GM18519 (cell line): ENCODE measurements around the gene PRR23A.
"Not testable (repeated sequence)": the region's sequence is repeated elsewhere in the genome, so short reads cannot be mapped to it uniquely, and the experiment has no call there.

Source experiments
- ATAC-seq: cut with Tn5 transposase; IDR thresholded peaks from one replicate; pipeline ENCODE4 v1.9.1; 2021; ENCODE audit warnings: mild to moderate bottlenecking, moderate library complexity; ENCODE audit not compliant: unreplicated experiment, low FRiP score

The PRR23A gene

DNA sequence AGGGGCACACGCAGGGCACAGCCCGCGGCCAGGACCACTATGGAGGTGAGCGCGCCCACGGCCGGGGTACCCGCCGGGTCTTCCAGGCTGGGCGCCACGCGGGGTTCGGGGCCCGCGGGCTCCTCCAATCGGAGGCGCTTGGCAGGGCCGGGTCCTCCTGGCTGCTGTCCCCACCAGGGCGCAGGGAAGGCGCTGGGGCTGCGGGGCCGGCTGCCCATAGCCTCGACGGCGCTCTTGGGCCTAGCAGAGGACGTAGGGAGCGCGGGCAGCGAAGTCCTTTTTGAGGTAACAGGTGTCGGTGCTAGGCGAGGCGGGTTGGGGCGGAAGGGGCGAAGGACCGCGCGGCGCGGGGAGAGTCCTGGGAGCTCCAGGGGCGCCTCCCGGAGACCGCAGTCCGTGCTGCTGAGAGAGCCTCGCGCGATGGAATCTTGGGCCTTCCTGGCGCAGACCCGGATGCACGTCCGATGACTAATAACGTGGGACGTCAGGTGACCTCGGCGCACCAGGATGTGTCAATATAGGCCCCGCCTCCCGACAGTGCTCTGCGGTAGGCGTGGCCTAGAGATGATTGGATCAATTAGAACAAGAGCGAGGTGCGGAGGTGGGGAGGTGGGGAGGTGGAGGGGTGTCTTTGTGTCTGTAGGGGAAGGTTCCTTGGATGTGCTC, at the start of gene PRR23A:
PRR23A (minus strand) TSS at position 218 of the 666 bp plus-strand sequence; CDS start at position 218, 0 bp downstream.
- ATAC-seq = no peak

DNA sequence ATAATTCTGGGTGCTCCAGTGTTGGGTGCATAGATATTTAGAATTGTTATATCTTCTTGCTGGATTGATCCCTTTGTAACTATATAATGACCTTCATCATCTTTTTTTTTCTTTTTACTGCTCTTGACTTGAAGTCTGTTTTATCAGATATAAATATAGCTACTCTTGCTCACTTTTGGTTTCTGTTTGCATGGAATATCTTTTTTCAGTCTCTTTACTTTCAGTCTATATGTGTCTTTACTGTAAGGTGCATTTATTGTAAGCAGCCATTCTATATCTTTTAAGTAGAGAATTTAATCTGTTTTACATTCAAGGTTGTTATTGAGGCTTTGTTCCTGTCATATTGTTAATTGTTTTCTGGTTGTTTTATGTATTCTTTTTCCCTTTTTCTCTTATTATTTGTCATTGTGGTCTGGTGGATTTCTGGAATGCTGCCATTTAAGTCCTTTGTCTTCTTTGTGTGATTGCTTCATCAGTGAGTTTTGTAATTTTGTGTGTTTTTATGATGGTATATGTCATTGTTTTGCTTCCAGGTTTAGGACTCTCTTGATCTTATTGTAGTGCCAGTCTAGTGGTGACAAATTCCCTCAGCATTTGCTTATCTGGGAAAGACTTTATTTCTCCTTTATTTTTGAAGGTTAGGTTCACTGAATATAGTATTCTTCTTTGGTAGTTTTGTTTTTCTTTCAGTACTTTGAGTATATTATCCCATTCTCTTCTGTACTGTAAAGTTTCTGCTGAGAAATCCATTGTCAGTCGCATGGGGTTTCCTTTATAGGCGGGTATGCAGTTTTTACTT, 46.9 kb upstream of the PRR23A start:
- ATAC-seq = no peak

DNA sequence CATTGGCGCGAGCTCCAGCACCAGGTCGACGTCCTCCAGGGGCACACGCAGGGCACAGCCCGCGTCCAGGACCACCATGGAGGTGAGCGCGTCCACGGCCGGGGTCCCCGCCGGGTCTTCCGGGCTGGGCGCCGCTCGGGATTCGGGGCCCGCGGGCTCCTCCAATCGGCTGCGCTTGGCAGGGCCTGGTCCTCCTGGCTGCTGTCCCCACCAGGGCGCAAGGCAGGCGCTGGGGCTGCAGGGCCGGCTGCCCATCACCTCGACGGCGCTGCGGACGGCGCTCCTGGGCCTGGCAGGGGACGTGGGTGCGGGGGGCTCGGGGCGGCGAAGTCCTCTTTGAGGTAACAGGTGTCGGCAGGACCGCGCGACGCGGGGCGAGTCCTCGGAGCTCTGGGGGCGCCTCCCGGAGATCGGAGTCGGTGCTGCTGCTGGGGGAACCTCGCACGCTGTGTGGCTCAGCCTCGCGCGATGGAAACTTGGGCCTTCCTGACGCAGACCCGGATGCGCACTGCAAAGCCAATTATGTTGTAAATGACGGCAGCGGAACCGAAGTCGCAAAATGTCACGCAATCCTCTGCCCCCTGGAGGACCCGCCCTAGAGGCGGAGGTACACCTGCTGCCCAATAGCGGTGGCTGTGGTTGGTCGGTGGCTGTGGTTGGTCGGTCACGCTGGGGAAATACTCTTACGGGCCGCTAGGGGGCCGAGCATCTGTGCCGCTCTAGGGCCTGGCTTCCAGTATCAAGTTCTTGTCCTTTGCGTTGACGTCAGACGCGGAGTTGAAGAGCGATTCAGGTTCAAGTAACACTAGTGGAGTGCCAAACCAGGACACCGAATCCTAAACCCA, 38.5 kb upstream of the PRR23A start, which contains the start of gene PRR23C:
PRR23C (minus strand) TSS at position 527 of the 845 bp plus-strand sequence; CDS start at position 255, 272 bp downstream.
- no peak for ATAC-seq

DNA sequence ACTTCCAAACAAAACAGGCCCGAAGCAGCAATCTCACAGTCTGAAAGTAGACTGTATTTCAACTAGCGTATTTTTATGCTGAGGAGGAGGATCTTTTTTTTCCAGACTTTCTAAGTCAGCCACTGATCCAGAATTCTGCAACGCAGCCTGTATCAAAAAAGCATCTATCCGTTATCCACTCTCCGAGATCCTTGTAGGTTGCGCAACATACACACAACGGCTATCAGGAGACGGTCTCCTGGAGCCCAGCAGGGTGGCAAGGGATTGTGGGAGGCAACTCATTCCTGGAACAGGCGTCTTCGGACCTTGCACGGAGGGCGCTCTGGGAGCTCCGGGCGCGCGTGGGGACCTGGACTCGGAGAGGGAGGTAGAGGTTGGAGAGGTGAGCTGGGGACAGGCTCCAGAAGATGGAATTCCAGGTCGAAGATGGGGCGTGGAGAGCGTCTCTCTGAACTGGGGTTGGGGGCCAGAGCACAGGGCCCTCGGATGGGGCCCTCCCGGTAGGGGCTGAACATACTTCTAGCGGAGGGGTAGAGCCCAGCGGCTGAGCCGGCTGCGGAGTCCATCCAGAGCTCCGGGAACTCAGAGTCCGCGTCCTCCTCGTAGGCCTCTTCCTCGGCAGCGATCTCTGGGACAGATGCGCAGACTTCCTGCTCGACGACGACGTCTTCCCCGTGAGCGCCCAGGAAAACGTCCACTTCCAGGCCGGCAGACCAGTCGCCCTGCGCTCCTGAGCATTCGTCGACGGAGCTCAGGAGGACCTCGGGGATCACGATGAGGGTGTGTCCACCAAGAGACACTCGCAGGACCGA, 37.7 kb upstream of the PRR23A start:
- no peak for ATAC-seq

DNA sequence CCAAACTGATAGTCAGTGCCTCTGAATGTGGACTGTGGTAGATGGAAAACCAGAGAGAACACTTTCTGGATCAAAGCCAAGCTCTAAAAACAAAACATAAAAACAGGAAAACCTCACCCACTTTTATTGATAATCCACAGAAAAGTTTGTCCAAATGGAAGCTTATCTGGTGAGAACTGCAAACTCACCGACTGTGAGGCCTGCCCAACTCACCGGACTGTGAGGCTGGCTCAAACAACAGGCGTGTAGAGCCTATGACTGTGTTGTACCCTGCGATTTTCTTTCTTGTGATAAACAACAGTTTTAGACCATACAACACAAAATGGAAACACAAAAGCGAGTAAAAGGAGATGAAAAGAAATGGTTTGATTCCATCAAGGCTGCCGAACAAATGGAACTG, 31.4 kb upstream of the PRR23A start:
- ATAC-seq = no peak

DNA sequence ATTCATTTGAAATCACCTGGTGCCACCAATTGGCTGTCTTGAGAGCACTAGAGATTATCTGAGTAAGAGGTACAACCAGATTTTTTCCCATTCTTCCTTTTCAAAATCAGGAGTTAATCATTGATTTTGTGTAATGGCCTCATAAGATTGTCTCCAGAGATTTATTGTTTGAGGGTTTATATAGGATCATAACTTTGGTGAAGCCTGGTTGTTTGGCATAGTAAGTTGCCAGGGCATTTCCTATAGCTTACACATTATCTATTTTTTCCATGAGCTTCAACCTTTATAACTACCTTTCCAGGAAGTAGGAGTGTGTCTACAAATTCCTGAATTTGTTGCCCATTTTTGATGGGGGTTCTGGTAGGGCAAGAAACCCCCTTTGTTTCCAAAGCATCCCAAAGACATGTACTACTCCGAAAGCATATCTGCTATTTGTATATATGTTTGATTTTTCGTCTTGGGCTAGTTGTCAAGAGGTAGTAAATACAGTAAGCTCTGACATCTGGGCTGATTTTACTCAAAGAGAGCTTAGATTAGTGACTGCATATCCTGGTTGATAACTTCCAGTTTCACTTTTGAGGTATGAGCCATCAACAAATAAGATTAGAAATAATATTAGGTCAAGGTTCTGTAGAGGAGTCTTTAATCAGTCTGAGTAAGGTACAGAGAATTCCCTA, 26.4 kb upstream of the PRR23A start:
- no peak for ATAC-seq

DNA sequence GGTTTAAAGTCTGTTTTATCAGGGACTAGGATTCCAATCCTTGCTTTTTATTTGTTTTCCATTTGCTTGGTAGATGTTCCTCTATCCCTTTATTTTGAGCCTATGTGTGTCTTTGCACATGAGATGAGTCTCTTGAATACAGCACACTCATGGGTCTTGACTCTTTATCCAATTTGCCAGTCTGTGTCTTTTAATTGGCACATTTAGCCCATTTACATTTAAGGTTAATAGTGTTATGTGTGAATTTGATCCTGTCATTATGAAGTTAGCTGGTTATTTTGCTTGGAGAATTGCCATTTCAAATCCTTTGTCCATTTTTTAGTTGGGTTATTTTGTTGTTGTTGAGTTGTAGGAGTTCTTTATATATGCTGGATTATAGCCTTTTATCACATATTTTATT, 24.5 kb upstream of the PRR23A start:
- ATAC-seq = not testable (repeated sequence)

DNA sequence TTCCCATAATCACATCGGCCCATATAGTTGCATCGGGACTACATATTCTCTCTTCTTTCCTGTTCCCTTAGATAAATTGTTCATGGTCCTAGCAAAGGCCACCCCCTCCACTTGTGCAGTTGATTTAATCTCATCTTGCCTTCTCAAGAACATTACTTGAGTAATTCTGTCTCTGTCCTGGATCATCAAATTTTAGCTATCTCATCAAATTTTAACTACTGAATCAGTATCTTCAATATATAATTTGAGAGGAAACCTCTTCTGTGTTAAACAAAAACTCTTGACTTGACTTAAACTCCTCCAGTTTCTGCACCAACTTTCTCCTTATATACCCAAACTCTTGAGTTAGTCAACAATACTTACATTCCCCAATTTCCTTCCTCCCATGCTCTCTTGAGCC, 18.9 kb upstream of the PRR23A start:
- ATAC-seq = no peak

DNA sequence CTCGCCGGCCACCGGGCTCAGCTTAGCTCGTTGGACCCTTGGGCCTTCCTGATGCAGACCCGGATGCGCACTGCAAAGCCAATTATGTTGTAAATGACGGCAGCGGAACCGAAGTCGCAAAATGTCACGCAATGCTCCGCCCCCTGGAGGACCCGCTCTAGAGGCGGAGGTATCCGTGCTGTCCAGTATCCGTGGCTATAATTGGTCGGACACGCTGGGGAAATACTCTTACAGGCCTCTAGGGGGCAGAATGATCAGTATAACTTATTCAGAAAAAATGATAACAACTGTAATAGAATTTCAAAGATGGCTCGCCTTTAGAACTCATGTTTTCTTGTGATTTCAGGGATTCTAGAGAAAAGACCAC, 14.8 kb upstream of the PRR23A start, which contains the start of gene PRR23B:
PRR23B (minus strand) TSS at position 59 of the 367 bp plus-strand sequence. CDS start 265 bp downstream, outside the sequence.
- no peak for ATAC-seq

DNA sequence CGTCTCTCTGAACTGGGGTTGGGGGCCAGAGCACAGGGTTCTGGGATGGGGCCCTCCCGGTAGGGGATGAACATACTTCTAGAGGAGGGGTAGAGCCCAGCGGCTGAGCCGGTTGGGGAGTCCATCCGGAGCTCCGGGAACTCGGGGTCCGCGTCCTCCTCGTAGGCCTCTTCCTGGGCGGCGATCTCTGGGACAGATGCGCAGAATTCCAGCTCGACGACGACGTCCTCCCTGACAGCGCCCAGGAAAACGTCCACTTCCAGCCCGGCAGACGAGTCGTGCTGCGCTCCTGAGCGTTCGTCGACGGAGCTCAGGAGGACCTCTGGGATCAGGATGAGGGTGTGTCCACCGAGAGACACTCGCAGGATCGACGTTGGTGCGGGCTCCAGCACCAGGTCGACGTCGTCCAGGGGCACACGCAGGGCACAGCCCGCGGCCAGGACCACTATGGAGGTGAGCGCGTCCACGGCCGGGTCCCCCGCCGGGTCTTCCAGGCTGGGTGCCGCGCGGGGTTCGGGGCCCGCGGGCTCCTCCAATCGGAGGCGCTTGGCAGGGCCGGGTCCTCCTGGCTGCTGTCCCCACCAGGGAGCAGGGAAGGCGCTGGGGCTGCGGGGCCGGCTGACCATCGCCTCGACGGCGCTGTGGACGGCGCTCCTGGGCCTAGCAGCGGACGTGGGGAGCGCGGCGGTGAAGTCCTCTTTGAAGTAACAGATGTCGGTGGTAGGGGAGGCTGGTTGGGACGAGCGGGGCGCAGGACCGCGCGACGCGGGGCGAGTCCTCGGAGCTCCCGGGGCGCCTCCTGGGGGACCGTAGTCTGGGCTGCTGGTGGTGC, 14.2 kb upstream of the PRR23A start:
- no peak for ATAC-seq

DNA sequence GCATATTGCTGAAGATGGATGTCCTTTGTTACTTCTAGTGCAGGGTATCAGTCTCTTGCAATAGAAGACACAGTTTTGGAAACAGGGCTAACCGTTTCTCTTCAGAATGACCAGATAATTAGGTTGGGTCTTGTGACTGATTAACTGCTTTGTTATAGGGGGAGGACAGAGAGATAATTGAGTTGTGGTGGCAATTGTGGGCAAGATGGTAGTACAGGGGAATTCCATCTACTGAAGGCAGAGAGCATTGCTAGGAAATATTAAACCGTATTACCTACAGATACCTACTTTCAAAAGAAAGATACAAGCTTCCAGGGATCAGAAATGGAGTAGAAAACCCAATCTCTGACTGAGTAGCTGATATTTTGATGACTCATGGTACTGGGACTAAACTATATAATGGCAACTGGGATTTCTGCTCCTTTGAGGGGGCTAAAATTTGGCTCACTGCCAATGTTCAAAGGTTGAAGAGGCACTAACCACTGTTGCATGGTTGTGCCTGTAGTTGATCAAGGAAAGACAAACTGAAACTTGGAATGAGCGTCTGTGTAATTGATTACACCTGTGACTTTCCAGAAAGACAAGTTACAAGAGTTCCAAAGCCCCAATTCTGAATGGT, 10.5 kb upstream of the PRR23A start:
- no peak for ATAC-seq

DNA sequence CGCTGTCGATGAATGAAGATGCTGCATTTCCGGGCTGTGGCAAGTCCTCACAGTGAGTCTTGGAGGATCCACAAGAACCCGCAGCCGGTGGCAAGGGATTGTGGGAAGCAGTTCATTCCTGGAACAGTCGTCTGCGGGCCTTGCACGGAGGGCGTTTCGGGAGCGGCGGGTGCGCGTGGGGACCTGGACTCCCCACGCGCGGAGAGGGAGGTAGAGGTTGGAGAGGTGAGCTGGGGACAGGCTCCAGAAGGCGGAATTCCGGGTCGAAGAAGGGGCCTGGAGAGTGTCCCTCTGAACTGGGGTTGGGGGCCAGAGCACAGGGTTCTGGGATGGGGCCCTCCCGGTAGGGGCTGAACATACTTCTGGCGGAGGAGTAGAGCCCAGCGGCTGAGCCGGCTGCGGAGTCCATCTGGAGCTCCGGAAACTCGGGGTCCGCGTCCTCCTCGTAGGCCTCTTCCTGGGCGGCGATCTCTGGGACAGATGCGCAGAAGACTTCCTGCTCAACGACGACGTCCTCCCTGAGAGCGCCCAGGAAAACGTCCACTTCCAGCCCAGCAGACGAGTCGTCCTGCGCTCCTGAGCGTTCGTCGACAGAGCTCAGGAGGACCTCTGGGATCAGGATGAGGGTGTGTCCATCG, 593 bp downstream of the PRR23A start:
- ATAC-seq = no peak

DNA sequence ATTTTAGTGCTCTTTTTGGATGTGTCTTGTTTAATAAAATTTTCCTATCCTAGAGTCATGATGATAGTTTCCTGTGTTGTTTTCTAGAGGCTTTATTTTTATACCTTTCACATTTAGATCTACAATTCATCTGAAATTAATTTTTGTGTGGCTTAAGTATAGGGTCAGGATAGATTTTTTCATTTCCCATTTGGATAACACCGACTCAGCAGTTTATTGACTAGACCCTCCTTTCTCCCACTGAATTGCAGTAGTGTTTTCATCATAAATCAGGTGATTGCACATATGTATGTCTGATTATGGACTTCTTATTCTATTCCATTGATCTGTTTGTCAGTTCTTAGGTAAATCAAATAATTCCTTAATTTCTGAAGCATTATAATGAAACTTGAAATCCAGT, 10.4 kb downstream of the PRR23A start:
- no peak for ATAC-seq

DNA sequence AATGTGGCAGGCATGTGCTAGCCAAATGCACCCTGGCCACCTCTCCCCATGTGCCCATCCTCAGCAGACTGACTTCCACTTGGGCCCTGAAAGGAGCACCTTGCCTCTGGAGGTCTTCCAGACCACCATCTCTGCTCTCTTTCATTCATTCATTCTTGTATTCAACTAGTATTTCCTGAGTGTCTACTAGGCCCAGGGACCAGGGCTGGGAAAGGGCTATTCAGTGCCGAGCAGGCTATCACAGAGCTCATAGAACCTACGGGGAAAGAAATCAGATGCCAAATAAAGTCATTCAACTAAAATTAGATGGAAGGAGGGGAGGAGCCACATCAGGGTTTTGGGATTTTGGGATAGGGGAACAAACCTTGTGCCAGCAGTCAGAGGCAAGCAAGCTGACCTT, 18.9 kb downstream of the PRR23A start:
- ATAC-seq = no peak

DNA sequence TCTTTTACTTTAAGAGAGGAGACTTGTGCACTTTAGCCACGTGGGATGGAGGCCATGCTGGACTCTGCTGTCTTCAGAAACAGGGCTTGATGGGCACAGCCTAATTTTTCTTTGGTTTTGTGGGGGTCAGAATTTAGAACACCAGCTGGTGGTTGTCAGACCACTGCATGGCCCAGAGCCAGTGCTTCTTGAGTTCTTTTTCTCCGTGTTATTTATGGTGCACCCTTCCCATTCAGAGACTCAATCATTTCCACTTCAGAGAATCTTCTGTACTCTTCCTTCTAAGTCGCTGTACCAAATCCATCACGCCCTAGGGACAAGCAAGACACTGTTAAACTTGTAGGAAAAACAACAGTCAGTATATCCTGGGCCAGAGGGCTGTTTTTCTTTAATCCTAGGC, 20.1 kb downstream of the PRR23A start:
- no peak for ATAC-seq

DNA sequence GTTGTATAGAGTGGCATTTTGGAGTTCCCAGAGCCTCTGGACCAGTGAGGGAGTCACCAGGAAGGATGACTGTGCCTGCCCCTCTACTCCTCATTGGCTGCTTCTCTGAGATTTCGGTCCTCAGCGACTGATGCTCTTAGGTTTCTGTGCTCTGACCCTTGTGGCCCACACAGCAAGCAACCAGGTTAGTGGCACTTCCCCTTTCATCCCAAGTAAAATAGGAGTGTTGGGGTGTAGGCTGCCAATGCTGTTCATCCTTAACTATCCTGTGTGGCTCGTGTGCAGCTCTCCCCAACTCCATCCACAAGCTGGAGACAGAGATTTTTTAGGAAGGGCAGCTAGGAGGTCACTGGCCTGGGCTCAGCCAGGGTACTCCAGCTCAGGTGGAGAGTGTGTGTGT, 21.3 kb downstream of the PRR23A start:
- ATAC-seq = no peak

DNA sequence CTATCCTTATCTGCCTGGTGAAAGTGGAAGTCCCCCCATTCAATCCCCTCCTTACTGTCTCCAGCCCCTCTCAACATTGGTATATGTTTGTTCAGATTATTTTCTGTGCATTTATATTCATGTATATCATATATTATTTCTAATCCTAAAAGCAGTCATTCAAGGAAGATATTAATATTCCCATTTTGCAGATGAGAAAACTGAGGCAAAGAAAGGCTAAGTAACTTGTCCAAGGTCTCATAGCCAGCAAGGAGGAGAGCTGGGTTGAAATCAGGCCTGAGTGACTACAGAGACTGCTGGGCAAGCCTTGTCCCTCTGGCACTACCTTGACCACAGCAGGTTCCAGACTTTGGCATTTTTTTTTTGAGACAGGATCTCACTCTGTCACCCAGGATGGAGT, 30.0 kb downstream of the PRR23A start:
- ATAC-seq = no peak

DNA sequence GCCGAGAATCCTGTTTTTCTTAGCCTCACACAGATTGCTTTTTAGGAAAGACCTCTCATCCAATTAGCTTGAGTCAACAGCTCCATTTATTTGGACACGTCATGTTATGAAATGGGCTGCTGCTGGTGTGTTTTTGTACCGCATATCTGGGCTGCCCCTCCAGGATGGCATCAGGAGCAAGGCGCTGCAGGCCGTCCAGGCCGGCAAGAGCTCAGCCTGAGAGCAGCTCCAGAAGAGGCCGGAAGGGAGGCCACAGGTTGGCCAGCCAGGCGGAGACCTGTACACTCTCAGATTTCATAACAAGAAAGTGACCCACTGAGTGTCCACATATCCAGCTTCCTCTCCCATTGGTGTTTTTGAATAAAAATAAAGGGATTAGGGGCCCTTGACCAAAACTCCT, 30.7 kb downstream of the PRR23A start:
- no peak for ATAC-seq
